GM19239 (cell line): ENCODE data around the gene AGAP1.

Experiments used
- DNase-seq: peaks from one replicate; pipeline ENCODE4 v3.0.0; 2011; ENCODE audit warnings: low spot score; ENCODE audit not compliant: insufficient read length
- FAIRE-seq: peaks from 2 replicates; lab custom pipeline; 2011; peaks lifted over from hg19 to GRCh38; lab: Jason Lieb, UNC

Gene AGAP1

DNA sequence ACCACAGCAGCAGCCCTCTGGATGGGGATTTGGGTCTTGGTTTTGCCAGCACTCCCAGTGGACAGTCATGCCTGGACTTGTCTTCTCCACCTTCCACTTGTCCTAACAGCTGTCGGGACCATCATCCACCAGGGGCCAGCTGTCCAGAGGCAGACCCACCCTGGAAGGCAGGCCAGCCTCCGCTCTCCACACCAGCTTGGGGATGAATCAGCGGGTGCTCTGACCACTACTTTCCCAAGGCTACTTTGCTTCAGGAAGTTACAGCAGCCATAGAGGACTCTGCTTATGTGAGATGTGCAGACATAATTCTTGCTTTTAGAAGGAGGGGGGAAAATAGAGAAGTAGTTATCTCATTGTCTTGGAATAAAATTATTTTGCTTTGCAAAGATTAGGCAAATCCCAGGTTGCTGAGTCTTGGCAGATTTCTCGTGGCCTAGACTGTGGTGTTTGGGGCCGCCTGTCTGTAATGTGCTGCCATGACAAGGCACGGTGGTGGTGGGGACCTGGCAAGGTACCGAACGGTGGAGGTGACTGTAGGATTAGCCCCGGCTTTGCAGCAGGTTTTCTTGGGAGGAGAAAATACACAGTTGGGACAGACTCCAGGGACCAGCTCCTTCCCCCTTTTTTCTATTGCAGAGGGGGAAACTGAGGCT, 148.7 kb downstream of the AGAP1 start:
- FAIRE-seq (no peak), DNase-seq (no peak)

DNA sequence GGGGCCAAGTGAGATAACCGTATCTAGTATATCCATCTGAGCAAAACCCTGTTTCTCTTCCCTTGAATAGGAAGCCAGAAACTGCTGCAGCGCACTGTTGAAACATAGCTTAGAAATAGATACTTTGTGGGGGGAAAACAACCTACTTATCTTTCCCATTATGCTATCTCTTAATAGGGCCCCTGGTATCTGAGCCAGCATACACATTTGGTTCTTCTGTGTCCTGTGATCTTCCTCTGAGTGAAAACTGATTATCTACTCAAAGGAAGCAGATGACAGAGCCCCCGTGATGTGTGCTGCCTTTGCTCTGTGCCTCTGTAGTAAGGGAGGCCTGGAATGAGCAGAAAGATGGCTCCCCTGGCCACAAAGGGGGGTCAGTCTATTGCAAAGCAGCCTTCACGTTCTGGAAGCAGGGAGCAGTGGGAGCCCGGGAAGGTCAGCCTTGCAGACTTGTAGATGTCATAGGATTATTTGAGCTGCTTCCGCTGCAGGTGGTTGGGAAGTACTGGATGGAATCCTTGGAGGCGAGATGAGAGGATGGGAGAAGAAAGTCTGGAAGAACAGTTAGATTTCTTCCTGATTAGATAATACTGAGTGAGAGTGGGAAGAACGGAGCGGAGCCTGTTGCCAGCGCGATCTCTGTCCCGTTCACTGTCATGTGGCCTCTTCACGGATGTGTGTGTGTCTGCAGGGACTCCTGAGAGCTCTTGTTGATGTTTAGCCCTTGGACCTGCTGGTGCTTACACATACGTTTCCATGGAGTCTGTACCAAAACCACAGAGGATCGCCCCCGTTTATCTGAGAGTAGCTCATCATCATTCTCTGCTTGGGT, 150.1 kb downstream of the AGAP1 start:
- FAIRE-seq, result no peak
- no peak for DNase-seq

DNA sequence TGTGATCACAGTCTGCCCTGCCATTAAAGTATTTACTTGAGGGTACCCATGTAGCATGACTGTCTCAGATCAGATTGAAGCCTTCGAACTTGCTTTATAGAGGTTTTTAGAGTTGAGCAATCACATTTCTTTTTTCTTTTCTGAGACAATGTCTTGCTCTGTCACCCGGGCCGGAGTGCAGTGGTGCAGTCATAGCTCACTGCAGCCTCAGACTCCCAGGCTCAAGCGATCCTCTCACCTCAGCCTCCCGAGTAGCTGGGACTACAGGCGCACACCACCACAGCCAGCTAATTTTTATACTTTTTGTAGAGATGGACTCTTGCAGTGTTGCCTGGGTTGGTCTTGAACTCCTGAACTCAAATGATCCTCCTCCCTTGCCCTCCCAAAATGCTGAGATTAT, 153.4 kb downstream of the AGAP1 start:
- FAIRE-seq, result no peak
- DNase-seq, result no peak

GRCh38 chr2:235647877-235648276, 154.0 kb downstream of the AGAP1 start:
- no peak for DNase-seq
- FAIRE-seq, result no peak

- DNase-seq (no peak), FAIRE-seq (no peak)
Observed at GRCh38 chr2:235649418-235649817, 155.6 kb downstream of the AGAP1 start.

GRCh38 chr2:235651643-235652042, 157.8 kb downstream of the AGAP1 start:
- FAIRE-seq (no peak), DNase-seq (no peak)

DNA sequence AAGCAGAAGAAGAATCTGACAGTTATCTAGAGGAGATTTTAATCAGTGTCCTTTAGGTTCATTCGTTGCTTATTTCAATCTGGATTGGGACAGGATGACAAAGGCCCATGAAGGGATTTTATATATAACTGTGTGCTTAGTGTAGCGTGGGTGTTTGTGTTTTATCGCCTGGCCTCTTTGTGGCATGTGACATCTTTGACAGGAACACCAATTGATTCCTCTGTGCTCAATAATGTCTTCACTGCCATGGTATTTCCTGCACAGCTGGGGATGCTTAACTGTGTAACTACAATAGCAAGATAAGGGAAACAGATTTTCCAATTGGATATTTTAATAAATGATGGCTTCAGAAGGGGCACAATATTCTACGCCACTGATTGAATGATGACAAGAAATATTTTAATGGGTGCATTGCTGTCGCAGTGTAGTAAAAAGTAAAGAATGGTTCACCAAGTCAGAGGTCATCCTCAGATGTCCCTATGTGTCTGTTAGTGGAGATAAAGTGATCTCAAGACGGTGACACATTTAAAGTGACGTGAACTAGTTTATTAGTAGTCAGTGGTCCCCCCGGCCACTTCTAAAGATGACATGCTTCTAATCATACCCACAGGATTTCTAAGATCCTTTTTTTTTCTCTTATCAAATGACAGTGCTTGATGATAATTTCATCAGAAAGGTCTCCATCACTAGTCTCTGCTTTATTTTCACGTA, 160.4 kb downstream of the AGAP1 start:
- DNase-seq, result no peak

DNA sequence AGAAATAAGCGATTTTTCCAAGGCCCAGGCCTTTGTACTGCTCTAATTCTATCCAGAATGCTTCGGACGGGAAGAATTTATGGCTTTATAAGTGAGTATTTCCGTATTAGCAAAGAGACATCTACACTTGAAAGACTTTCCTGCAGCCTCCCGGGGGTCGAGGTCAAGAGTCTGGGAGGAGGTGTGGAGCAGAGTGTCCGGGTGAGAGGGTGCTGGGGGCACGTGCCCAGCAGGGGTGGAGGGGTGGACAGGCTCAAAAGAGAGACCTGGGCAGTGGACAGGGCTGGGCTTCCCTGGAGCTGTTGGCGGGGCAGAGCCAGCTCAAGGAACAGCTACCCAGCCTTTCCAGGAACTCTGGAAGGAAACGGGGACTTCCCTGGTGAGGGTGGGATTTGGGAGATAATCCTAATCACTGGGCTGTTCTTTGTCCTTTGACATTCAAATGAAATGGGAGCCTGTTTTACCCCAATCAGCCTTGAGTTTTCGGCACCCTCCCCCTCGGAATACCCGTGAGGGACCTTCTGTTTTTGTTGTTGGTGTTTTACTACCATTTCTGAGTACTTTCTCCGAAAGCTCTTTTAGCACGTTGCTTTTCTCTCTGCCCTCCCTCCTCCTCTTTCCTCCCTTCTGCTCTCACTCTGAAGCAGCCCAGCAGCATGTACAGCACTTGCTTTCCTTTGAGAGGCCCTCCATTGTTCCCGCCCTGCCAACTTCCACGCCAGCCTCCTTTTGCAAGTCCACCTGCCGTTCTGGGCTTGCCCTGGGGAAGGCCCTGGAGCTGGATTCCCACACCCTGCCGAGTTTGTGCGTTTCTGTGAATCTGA, 164.7 kb downstream of the AGAP1 start:
- FAIRE-seq (no peak), DNase-seq (no peak)

More for the DNA sequence above, 160.4 kb downstream of the AGAP1 start:
- FAIRE-seq, result no peak

DNA sequence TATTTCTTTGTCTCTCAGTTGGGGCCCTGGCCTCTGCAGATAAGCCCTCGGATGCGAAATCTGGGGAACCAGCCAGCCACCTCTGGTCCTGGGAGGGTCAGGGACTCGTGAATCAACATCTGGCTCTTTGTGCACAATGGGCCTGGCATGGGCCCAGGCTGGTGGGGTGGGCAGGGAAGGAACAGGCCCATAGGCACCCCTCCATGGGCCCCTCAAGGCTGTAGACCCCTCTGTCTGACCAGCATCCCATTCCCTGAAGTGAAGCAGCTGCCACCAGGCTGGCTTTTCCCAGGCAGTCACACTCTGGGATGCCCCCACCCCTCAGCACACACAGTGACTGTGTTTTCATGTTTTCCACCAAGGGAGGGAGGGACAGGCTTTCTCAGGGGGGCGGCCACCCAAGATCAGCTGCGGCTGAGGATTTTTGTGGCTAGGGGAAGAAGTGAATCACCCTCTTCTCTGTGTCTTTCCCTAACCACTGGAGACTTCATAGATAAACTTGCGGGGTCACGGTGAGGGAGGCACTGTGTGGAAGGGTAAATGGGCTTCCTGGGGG, 166.0 kb downstream of the AGAP1 start:
- no peak for FAIRE-seq
- DNase-seq, result no peak

- FAIRE-seq (no peak), DNase-seq (no peak)
Observed at GRCh38 chr2:235660484-235661082, 166.7 kb downstream of the AGAP1 start.

- FAIRE-seq (no peak), DNase-seq (no peak)
Observed at GRCh38 chr2:235661167-235661937, 167.5 kb downstream of the AGAP1 start.

GRCh38 chr2:235661952-235662351, 168.1 kb downstream of the AGAP1 start:
- FAIRE-seq (no peak), DNase-seq (no peak)

DNA sequence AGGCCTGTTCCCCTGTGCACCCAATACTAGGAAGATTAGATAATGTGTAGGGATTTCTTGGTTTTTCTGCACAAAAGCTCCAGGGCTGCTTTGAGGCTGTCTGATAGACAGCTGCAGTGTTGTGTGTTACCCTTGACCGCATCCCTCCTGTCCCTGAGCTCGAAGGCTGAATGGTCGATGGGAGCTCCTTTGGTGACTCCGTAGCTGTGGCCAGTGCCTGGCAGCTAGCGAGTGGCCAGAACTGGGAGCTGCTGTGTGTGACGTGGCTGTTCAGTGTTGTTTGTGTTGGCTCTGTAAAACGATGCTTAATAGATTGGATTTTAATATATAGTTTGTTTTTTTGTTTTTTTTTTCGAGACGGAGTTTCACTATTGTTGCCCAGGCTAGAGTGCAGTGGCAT, 170.0 kb downstream of the AGAP1 start:
- FAIRE-seq (no peak), DNase-seq (no peak)

- FAIRE-seq (no peak), DNase-seq (no peak)
Observed at GRCh38 chr2:235665661-235666212, 171.9 kb downstream of the AGAP1 start.

DNA sequence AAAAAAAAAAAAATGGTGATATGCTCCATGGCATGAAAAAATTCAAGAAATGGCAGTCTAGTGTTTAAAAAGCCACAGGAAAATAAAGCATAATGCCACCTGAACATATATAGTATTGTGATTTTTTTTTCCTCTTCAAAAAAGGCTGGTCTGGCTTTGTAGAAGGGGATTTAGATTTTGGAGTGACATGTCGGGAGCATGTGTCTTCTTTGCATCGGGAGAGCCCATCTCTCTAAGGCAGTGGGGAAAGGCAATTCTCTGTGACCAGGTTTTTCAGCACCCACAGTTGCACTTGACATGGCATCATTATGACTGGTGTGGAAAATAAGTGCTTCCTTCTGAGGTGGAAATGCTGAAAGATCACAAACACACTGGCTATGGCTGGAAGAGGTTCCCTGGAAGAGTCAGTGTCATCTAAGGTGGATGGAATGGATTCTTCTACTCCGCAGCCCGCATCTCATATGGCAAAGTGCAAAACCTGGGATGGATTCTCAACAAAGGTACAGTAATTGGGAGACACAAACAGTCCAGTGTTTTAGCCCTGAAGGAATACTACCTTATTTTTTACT, 172.5 kb downstream of the AGAP1 start:
- no peak for FAIRE-seq
- DNase-seq, result no peak

DNA sequence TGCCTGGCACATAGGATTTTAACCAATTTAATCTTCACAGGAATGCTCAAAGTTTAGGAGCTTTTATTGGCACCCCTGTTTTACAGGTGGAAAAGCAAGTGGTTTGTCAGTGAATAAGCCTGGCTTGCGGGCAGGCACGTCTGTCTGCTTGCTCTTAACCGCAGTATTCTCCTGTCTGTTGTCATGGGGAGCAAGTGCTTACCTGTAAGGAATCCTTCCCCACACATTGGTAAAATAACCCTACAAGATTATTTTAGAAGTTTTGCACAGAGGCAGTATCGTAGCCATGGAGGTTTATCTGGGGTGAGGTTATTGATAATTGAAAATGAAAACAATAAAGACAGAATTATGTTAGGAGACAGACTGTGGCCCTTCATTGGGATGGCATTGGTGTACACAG, 174.9 kb downstream of the AGAP1 start:
- DNase-seq (no peak), FAIRE-seq (no peak)

- FAIRE-seq, result no peak
- DNase-seq, result no peak
Observed at GRCh38 chr2:235669269-235669831, 175.5 kb downstream of the AGAP1 start.
